Liver (tissue), 9 donors: Measurements from ENCODE around the gene DNAAF1. TPM values are rescaled to one million over a fixed set of nuclear protein-coding genes. Genes with fewer than 3 reads are reported as not detected.
"Not testable (repeated sequence)": the region's sequence is repeated elsewhere in the genome, so short reads cannot be mapped to it uniquely, and the experiment has no call there.

ENCODE experiments used
- DNase-seq: peaks from one replicate; pipeline ENCODE4 v3.0.0-alpha.2; 2017; ENCODE audit warnings: low spot score
- H3K27ac ChIP-seq, 2 donors: one replicate each; pipeline ENCODE4 v1.7.0; 2013; ENCODE audit warnings: inconsistent platforms in 2 of 2, low read length in 2 of 2, control low read depth in 1 of 2, low read depth in 1 of 2, mild to moderate bottlenecking in 1 of 2
- H3K27me3 ChIP-seq, 4 donors: one replicate each; pipeline versions ENCODE4 v1.6.1 to v1.7.0; 2013; ENCODE audit warnings: low read length in 3 of 4, inconsistent platforms in 1 of 4, mild to moderate bottlenecking in 1 of 4, moderate library complexity in 1 of 4; ENCODE audit not compliant: control insufficient read depth in 4 of 4, insufficient read depth in 4 of 4
- H3K36me3 ChIP-seq, 4 donors: one replicate each; pipeline versions ENCODE4 v1.6.1 to v1.7.0; 2013; ENCODE audit warnings: low read length in 3 of 4, mild to moderate bottlenecking in 3 of 4, low read depth in 1 of 4, moderate library complexity in 1 of 4; ENCODE audit not compliant: control insufficient read depth in 4 of 4, insufficient read depth in 3 of 4
- H3K4me1 ChIP-seq, 4 donors: one replicate each; pipeline versions ENCODE4 v1.6.1 to v1.7.0; 2013; ENCODE audit warnings: low read length in 3 of 4, mild to moderate bottlenecking in 3 of 4, moderate library complexity in 1 of 4; ENCODE audit not compliant: control insufficient read depth in 4 of 4, insufficient read depth in 4 of 4
- H3K4me3 ChIP-seq, 3 donors: one replicate each; pipeline versions ENCODE4 v1.6.1 to v1.7.0; 2013; ENCODE audit warnings: low read length in 3 of 3, control low read depth in 1 of 3, low read depth in 1 of 3, mild to moderate bottlenecking in 1 of 3
- H3K9ac ChIP-seq, 2 donors: one replicate each; pipeline ENCODE4 v1.7.0; 2013; ENCODE audit warnings: low read length in 2 of 2, mild to moderate bottlenecking in 2 of 2, moderate library complexity in 2 of 2, control low read depth in 1 of 2, low read depth in 1 of 2
- H3K9me3 ChIP-seq, 4 donors: one replicate each; pipeline versions ENCODE4 v1.6.1 to v1.7.0; 2013; ENCODE audit warnings: low read length in 3 of 4; ENCODE audit not compliant: control insufficient read depth in 4 of 4
- FOXA2 ChIP-seq: IDR thresholded peaks from 2 replicates; pipeline ENCODE4 v1.6.1; 2016; ENCODE audit warnings: antibody characterized with exemption
- HNF4G ChIP-seq: IDR thresholded peaks from 2 replicates; pipeline ENCODE4 v1.6.1; 2016; ENCODE audit warnings: antibody characterized with exemption
- RAD21 ChIP-seq, 2 donors: IDR thresholded peaks; 2 replicates each; pipeline ENCODE4 v1.6.1; 2016; ENCODE audit warnings: antibody characterized with exemption in 2 of 2, mild to moderate bottlenecking in 2 of 2
- REST ChIP-seq: IDR thresholded peaks from 2 replicates; pipeline ENCODE4 v1.6.1; 2016; ENCODE audit warnings: antibody characterized with exemption, mild to moderate bottlenecking
- SP1 ChIP-seq: IDR thresholded peaks from 2 replicates; pipeline ENCODE4 v1.6.1; 2018; ENCODE audit warnings: antibody characterized with exemption, mild to moderate bottlenecking
- YY1 ChIP-seq: IDR thresholded peaks from 2 replicates; pipeline ENCODE4 v1.6.1; 2016; ENCODE audit warnings: antibody characterized with exemption, mild to moderate bottlenecking
- ZBTB33 ChIP-seq: IDR thresholded peaks from 2 replicates; pipeline ENCODE4 v1.6.1; 2016; ENCODE audit warnings: antibody characterized with exemption
- WGBS: extraction: QIAGEN DNeasy Blood & Tissue Kit; methylation state at CpG from one replicate; pipeline ENCODE4 v1.1.7; 2013; 5-methylcytosine and 5-hydroxymethylcytosine counted together
- polyA plus RNA-seq, 2 donors: library from polyadenylated mRNA; stranded (reverse) in 1 of 2; unstranded in 1 of 2; fragments of 200-250 nt in 1 of 2; fragments of >200 nt in 1 of 2; fragmentation: Nextera tagmentation in 1 of 2; extraction: Ambion mirVana in 1 of 2; gene quantifications; one replicate each; pipeline versions ENCODE4 v1.2.1 to v1.2.3, GENCODE V29; 2013 to 2015
- total RNA-seq, 2 donors: library from RNA; depleted of rRNA; stranded (reverse); fragments of >200 nt; gene quantifications; one replicate each; pipeline ENCODE4 v1.2.3, GENCODE V29; 2014
- donor health status: healthy.
- donor health status: healthy.
- donor health status: healthy.
- donor health status: healthy.
- donor health status: healthy.

Gene DNAAF1
- total and polyA plus RNA-seq, 4 donors = under 0.01 to 0.08 (median 0.06) TPM; not detected in 1

- Histone ChIP-seq H3K4me1 (peaks cover 4 to 6% (median 5%) of the 10 kb centered on the region in 4 donors), H3K9ac (no peak overlapping the region), H3K36me3 (peaks cover 0 to 4% (median 1%) of the 10 kb centered on the region in 4 donors), H3K9me3 (no peaks in the 10 kb centered on the region), H3K4me3 (no peak overlapping the region), H3K27ac (no peak overlapping the region), H3K27me3 (no peaks in the 10 kb centered on the region)
- 94% methylated on average over 3 of the region's 3 CpGs for WGBS
- no peak for DNase-seq
- TF ChIP-seq FOXA2 = no peak
- TF ChIP-seq RAD21 (IDR thresholded peaks at IDR 0.05) = no peak
Measured at GRCh38 chr16:84110527-84110926, 34.6 kb upstream of the DNAAF1 start.

DNA sequence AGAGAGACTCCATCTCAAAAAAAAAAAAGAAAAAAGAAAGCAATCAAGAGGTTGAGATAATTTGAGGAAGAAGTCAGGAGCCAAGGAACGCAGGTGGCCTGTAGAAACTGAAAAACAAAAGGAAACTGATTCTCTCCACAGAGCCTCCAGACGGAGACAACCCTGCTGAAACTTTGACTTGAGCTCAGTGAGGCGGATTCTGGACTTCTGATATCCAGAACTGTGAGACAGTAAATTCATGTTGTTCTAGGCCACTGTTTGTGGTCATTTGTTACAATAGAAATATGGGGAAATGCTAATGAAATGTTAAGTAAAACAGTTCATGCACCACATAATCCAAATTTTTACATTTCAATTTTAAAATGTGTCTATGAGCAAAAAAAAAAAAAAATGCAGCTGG is 33.6 kb upstream of the DNAAF1 start:
- peaks cover 0 to 4% (median 1%) of the 10 kb centered on the region in 4 donors for H3K36me3 ChIP-seq
- no peak overlapping the region for H3K27ac ChIP-seq
- H3K4me3 ChIP-seq = no peak overlapping the region
- H3K9me3 ChIP-seq = no peaks in the 10 kb centered on the region
- peaks cover 5 to 12% (median 7%) of the 10 kb centered on the region in 4 donors for H3K4me1 ChIP-seq
- no peaks in the 10 kb centered on the region for H3K27me3 ChIP-seq
- H3K9ac ChIP-seq = no peak overlapping the region
- no peak for DNase-seq
- TF ChIP-seq HNF4G = no peak
- no peak for TF ChIP-seq ZBTB33
- no peak for TF ChIP-seq YY1
- TF ChIP-seq REST = no peak
- no peak for TF ChIP-seq SP1
- 85% methylated on average over 3 of the region's 3 CpGs for WGBS

DNA sequence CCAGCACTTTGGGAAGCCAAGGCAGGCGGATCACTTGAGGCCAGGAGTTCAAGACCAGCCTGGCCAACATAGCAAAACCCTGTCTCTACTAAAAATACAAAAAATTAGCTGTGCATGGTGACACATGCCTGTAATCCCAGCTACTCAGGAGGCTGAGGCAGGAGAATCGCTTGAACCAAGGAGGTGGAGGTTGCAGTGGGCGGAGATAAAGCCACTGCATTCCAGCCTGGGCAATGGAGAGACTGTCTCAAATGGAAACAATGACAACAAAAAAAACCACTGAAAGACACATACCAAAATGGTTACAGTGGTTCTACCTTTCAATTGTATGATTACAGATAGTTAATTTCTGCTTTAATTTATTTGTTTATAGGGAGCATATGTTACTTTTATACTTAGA is 33.2 kb upstream of the DNAAF1 start:
- not testable (repeated sequence) for DNase-seq, H3K4me3 ChIP-seq, H3K36me3 ChIP-seq, H3K27ac ChIP-seq, H3K27me3 ChIP-seq, H3K9ac ChIP-seq, H3K9me3 ChIP-seq
- H3K4me1 ChIP-seq = peaks cover 5 to 12% (median 7%) of the 10 kb centered on the region in 4 donors
- WGBS = 95% methylated on average over 3 of the region's 3 CpGs
